A673 (cell line): ENCODE measurements around the gene KIF26A. TPM values are rescaled to one million over a fixed set of nuclear protein-coding genes. Genes with fewer than 3 reads are reported as not detected.
"Not testable (repeated sequence)": the region's sequence is repeated elsewhere in the genome, so short reads cannot be mapped to it uniquely, and the experiment has no call there.

ENCODE experiments used
- BruUV-seq: library from RNA; stranded (reverse); fragments of 400-500 nt; replicated peaks from 2 replicates; lab custom pipeline; 2021; lab: Mats Ljungman, UMichigan
- CTCF ChIA-PET: fragments of 300-600 bp; sonication (Branson Sonifier 250); formaldehyde crosslinking; loops from one replicate; lab custom pipeline; 2022; ENCODE audit warnings: antibody characterized with exemption; lab: Charles Lee
- POLR2A ChIA-PET: fragments of 300-600 bp; sonication (Branson Sonifier 250); formaldehyde crosslinking; loops from one replicate; lab custom pipeline; 2022; ENCODE audit warnings: antibody characterized with exemption; ENCODE audit not compliant: low non-redundant PET; lab: Charles Lee
- DNase-seq: peaks from one replicate; pipeline ENCODE4 v3.0.0-alpha.2; 2015; ENCODE audit warnings: low spot score
- H3K27ac ChIP-seq: fragments of 200-600 bp; sonication (generic); 2 replicates; pipeline ENCODE4 v1.5.1; 2016; ENCODE audit warnings: mixed run types, low read depth, mild to moderate bottlenecking, mixed read lengths, antibody characterized with exemption, low read length; ENCODE audit not compliant: poor library complexity, severe bottlenecking
- H3K27me3 ChIP-seq: fragments of 200-600 bp; sonication (generic); replicated peaks from 2 replicates; pipeline ENCODE4 v1.6.1; 2017; ENCODE audit warnings: mixed run types, low read depth, mild to moderate bottlenecking, mixed read lengths, antibody characterized with exemption, low read length; ENCODE audit not compliant: insufficient read depth, poor library complexity
- H3K36me3 ChIP-seq: fragments of 200-600 bp; sonication (generic); 2 replicates; pipeline ENCODE4 v1.6.1; 2016; ENCODE audit warnings: mixed run types, mild to moderate bottlenecking, mixed read lengths, antibody characterized with exemption, low read length; ENCODE audit not compliant: insufficient read depth, poor library complexity, severe bottlenecking
- H3K4me1 ChIP-seq: fragments of 200-600 bp; sonication (generic); 2 replicates; pipeline ENCODE4 v1.6.1; 2017; ENCODE audit warnings: mixed run types, mild to moderate bottlenecking, mixed read lengths, antibody characterized with exemption, low read length; ENCODE audit not compliant: insufficient read depth, poor library complexity, severe bottlenecking
- H3K4me3 ChIP-seq: fragments of 200-600 bp; sonication (generic); 2 replicates; pipeline ENCODE4 v1.5.1; 2016; ENCODE audit warnings: low read depth, mixed run types, mild to moderate bottlenecking, mixed read lengths, low read length; ENCODE audit not compliant: poor library complexity, severe bottlenecking
- H3K9me3 ChIP-seq: fragments of 200-600 bp; sonication (generic); 2 replicates; pipeline ENCODE4 v1.6.1; 2016; ENCODE audit warnings: mixed run types, low read depth, mild to moderate bottlenecking, mixed read lengths, antibody characterized with exemption, low read length; ENCODE audit not compliant: poor library complexity, severe bottlenecking
- CTCF ChIP-seq: fragments of 300-800, 200-600 bp; sonication (generic); conservative IDR thresholded peaks from 2 replicates; pipeline ENCODE4 v1.5.1; 2017; ENCODE audit warnings: low read depth, mild to moderate bottlenecking, antibody characterized with exemption, low read length, moderate library complexity, mixed read lengths
- EZH2 ChIP-seq: fragments of 200-600 bp; sonication (generic); IDR thresholded peaks from 2 replicates; pipeline ENCODE4 v1.6.1; 2017; ENCODE audit warnings: borderline replicate concordance, low read depth, mild to moderate bottlenecking, mixed read lengths, antibody characterized with exemption, low read length; ENCODE audit not compliant: poor library complexity, severe bottlenecking
- intact Hi-C: fragments of 100-400 bp; cut with micrococcal nuclease; formaldehyde crosslinking; loops from one replicate; pipeline ENCODE4 v1.10.0; 2022; ENCODE audit not compliant: unreplicated experiment
- total RNA-seq: library from RNA; stranded (reverse); gene quantifications from 2 replicates; pipeline ENCODE4 v1.2.3, GENCODE V29; 2021

The KIF26A gene
- total RNA-seq, 1 experiment from 2014 or later = 11.5 TPM

- Histone ChIP-seq H3K4me3 (peak overlapping the region; percentile 32), H3K27ac (peak overlapping the region; percentile 93), H3K36me3 (no peaks in the 10 kb centered on the region), H3K27me3 (no peaks in the 10 kb centered on the region), H3K4me1 (peaks cover 53% of the 10 kb centered on the region), H3K9me3 (peaks cover 7% of the 10 kb centered on the region)
- peak; percentile 88 for DNase-seq
- intact Hi-C loops = loop anchor here (2.0 kb wide), 1 partner anchor 86 kb away; the partner anchor contains the start of gene KIF26A
- ChIA-PET POLR2A (interaction anchor here (0.5 kb wide), 1 partner anchor 57 kb away, joined by 3 read pairs; no protein-coding TSS in a partner anchor), CTCF (interaction anchor here (0.6 to 0.9 kb wide), 3 partner anchors 11 to 412 kb away, joined by 3 to 5 read pairs (median 3); no protein-coding TSS in a partner anchor)
- no TSS peak for BruUV-seq
- TF ChIP-seq EZH2 (no peak), CTCF (peak; percentile 89)
Measured at GRCh38 chr14:104224506-104225277, 86.3 kb downstream of the KIF26A start.

DNA sequence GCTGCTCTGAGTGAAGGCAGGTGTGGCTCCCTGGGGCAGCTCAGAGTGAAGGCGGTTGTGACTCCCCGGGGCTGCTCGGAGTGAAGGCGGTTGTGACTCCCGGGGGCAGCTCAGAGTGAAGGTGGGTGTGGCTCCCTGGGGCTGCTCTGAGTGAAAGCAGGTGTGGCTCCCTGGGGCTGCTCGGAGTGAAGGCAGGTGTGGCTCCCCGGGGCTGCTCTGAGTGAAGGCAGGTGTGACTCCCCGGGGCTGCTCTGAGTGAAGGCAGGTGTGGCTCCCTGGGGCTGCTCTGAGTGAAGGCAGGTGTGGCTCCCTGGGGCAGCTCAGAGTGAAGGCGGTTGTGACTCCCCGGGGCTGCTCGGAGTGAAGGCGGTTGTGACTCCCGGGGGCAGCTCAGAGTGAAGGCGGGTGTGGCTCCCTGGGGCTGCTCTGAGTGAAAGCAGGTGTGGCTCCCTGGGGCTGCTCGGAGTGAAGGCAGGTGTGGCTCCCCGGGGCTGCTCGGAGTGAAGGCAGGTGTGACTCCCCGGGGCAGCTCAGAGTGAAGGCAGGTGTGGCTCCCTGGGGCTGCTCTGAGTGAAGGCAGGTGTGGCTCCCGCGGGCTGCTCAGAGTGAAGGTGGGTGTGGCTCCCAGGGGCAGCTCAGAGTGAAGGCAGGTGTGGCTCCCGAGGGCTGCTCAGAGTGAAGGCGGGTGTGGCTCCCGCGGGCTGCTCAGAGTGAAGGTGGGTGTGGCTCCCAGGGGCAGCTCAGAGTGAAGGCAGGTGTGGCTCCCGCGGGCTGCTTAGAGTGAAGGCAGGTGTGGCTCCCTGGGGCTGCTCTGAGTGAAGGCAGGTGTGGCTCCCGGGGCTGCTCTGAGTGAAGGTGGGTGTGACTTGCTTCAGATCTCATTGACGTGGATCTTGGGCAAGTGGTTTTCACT, 87.1 kb downstream of the KIF26A start:
- BruUV-seq, H3K9me3 ChIP-seq, H3K27me3 ChIP-seq, H3K4me3 ChIP-seq, H3K36me3 ChIP-seq, H3K27ac ChIP-seq, DNase-seq: not testable (repeated sequence)
- ChIA-PET CTCF (interaction anchor here (0.6 kb wide), 1 partner anchor 412 kb away, joined by 3 read pairs; no protein-coding TSS in a partner anchor), POLR2A (interaction anchor here (0.5 kb wide), 1 partner anchor 58 kb away, joined by 3 read pairs; no protein-coding TSS in a partner anchor)
- H3K4me1 ChIP-seq = peaks cover 48% of the 10 kb centered on the region
- intact Hi-C loops = loop anchor here (2.0 kb wide), 1 partner anchor 87 kb away; the partner anchor contains the start of gene KIF26A

- peak; percentile 92 for DNase-seq
- no peaks in the 10 kb centered on the region for H3K36me3 ChIP-seq
- CTCF ChIA-PET = no interaction called here
- H3K9me3 ChIP-seq = peaks cover 7% of the 10 kb centered on the region
- no TSS peak for BruUV-seq
- no peaks in the 10 kb centered on the region for H3K27me3 ChIP-seq
- POLR2A ChIA-PET = no interaction called here
- peak overlapping the region; percentile 60 for H3K27ac ChIP-seq
- TF ChIP-seq CTCF = peak; percentile 42
- TF ChIP-seq EZH2 = no peak
- no peak overlapping the region for H3K4me3 ChIP-seq
- intact Hi-C loops = no loop called here
- H3K4me1 ChIP-seq = peaks cover 48% of the 10 kb centered on the region
Measured at GRCh38 chr14:104226421-104227383, 88.3 kb downstream of the KIF26A start.
